HG02571 (cell line): Measurements from ENCODE around the gene FAM3B.
A peak's percentile ranks its signal among the peaks of the same experiment; 100 is the strongest.

Experiments used
- ATAC-seq: cut with Tn5 transposase; IDR thresholded peaks from one replicate; pipeline ENCODE4 v1.9.1; 2021; ENCODE audit warnings: mild to moderate bottlenecking, moderate library complexity; ENCODE audit not compliant: unreplicated experiment

Gene FAM3B

DNA sequence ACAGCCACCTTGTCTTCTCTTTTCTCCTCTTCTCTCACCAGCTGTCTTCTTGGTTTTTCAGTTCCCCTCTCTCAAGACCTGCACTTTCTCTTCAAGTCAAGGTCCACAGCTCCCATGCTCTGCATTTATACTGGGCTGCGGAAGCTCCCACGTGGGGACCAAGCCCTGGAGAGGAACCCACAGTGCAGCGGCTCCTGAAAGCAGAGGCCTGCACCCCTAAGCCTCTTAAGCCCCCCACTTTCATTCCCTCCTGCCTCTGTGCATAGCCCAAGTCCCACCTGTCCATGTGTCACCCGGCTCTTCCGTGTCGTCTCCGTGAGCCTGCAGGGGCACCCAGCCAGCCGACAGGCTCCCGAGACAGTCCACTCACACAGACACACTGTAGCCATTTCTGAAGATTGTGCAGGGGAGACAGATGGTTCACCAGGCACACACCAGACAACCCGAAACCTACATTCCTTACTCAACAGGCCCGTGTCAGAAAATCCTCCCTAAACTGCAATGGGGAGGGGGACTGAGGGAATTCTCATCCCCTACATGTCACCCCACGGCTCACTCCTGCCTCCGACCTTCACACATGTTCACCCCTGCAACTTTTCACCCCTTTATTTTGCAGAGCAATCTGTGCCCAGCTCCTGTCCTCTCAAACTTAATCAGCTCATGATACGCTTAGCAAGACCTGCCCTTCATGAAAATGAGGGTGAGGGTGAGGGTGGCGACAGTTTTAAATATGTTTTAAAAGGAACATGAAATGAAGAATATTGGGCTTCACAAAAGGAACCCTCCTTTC, 51.5 kb downstream of the FAM3B start:
- ATAC-seq = peak; percentile 60

- no peak for ATAC-seq
Observed at GRCh38 chr21:41368735-41369104, 52.1 kb downstream of the FAM3B start.

DNA sequence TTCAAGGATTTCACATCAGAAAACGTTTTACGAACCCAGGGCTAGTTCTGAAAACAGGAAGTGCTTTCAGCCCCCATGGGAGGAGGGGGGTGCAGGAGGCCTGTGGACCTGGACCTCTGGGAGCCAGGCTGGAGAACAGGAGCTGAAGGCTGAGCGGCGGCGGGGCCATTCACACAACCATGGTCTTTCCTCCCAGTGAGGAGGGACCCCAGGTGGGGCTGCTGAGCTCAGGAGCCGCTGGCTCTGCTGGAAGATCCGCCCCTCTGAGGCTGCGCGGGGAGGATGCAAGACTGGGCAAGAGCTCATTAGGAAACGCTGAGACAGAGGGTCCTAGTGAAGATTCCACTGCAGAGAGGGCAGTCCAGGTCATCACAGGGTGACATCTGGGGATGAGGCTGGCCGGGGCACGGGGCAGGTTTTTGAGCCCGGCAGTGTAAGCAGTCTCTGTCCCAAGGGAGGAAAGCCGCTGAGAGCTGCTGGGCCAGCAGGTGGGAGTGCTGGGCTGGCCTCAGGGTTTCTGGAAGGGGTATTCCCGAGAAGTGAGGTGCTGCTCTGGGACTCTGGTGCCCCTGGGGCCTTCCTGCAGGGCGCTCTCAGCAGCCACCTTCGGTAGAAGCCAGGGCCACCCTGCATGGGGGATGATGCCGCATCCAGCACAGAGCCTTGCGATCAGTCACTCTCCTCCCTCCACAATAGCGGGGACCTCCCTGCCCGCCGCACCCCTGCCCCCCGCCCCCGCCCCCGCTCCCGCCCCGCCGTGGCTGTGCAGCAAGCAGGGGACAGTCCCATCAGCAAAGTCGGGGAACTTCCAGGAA, 52.7 kb downstream of the FAM3B start:
- peak; percentile 38 for ATAC-seq

GRCh38 chr21:41369920-41370839, 53.6 kb downstream of the FAM3B start:
- no peak for ATAC-seq

- no peak for ATAC-seq
Observed at GRCh38 chr21:41370840-41371684, 54.5 kb downstream of the FAM3B start.

GRCh38 chr21:41371685-41372030, 55.1 kb downstream of the FAM3B start:
- no peak for ATAC-seq

DNA sequence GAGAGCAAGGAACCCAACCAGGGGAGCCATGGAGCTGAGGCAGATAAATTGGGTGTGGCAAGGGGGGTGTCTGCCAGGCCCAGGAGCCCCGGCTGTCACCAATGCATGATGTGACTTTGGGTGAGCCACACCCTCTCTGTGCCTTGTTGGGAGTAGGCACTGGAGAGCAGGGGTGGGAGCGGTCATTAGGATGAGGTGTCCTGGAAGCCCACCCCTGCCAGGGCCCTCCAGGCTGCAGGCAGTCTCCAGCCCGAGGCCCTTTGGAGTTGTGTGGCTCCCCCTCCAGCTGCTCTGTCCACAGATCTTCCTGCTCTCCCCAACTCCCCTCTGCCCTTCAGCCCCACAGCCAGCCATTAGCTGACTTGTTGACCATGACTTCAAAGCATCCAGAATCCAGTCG, 56.7 kb downstream of the FAM3B start:
- no peak for ATAC-seq

DNA sequence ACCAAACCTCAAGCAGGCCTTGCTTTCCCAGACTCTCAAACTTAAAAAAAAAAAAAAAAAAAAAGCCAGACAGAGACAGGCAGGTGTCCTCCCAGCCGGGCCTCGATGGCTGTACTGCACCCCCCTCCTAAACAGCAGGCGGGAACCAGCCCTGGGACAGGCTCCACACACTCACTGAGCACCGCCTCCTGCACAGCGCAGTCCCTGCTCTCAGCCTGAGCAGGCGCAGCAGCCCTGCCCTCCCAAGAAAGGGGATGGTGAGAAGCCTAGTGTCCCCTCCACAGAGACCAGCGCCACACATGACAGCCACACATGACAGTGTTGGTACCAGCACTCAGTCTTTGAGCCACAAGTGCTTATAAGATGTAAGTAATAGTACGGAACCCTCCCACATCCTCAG, 57.2 kb downstream of the FAM3B start:
- ATAC-seq = no peak

DNA sequence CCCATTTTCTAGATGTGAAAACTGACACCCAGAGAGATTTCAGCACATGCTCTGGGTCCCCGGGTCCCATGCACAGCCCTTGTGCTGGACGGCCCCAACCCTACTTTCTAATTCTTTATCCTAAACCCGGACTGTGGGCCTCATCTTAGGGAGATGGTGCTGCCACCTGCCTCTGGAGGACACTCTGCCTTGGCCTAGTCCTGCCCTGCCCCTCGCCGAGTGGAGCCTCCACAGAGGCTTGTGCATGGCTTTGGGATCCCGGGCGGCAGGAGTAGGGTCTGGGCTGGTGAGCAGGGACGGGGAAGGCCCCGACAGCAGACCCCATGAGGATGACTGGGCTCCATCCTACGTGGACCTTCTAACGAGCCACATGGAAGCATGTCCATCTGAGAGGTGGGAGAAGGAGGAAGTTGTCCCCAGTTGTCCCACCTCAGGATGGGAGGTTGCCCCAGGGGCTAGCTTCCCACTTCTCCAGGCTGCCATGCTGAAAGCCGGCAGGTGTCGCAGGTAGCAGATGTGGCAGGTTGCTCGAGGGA, 57.6 kb downstream of the FAM3B start:
- ATAC-seq = no peak

- no peak for ATAC-seq
Observed at GRCh38 chr21:41374867-41375533, 58.4 kb downstream of the FAM3B start.

DNA sequence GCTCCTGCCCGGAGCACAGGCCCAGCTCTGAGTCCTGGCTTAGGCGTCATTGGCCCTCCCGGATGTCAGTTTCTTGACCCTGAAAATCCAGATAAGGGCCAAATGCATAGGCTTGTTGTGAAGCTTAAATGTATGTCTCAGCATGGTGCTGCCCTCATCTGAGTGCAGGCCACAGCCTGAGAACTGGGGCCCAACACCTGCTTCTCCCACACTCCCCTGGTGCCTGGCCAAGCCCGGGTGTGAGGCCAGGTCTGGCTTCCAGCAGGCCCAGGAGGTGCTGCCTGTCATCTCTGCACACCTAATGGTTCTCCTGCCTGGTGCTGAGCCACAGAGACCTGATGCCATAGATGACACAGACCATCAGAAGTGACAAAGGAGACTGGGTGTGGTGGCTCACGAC, 59.3 kb downstream of the FAM3B start:
- no peak for ATAC-seq

DNA sequence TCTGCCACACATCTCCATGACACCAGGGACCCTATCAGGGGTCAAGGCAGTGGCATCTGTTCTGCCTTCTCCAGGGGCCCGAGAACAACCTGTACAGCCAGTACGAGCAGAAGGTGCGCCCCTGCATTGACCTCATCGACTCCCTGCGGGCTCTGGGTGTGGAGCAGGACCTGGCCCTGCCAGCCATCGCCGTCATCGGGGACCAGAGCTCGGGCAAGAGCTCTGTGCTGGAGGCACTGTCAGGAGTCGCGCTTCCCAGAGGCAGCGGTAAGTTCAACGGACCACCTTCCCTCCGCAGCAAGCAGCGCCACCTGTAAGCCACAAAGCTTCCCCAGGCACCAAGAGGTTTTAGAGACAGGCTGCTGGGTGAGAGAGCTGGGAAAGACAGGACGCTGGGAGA, 61.1 kb downstream of the FAM3B start:
- ATAC-seq = no peak

GRCh38 chr21:41378849-41379248, 62.2 kb downstream of the FAM3B start:
- no peak for ATAC-seq

GRCh38 chr21:41379901-41380300, 63.3 kb downstream of the FAM3B start:
- ATAC-seq = no peak

DNA sequence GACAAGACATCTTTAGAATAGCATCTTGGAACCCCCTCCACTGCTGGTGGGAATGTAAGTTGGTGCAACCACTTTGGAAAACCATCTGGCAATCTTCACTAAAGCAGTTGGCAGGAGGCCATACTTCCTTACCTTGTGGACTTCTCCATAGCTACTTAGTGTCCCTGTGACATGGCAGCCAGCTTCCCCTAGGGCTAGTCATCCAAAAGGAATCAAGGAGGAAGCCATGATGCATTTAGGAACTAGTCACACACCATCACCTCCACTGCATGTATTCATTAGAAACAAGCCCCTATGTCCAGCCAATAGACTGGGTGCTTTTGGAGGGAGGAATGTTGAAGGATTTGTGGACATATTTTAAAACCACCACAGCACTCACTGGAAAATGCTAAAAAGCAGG, 65.1 kb downstream of the FAM3B start:
- ATAC-seq = no peak

- no peak for ATAC-seq
Observed at GRCh38 chr21:41387042-41387819, 70.6 kb downstream of the FAM3B start.

- ATAC-seq = no peak
Observed at GRCh38 chr21:41387824-41388223, 71.2 kb downstream of the FAM3B start.

DNA sequence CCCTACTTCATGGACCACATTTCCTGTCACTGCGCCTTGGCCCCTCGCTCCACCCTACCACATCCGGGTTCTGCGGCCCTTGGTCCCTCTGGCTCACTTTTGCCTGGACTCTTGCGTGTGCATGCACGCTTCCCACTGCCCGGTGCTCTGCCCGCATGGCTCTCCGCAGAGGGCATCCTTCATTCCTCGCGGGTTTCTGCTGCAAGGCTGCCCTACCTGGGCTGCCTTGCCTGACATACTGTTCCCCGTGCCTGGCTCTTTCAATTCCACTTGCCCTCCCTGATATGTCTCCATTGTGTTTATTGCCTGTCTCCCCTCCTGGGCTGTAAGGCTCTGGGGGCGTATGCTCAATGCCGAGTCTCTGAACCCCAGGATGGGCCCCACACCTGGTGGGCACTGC, 71.7 kb downstream of the FAM3B start:
- ATAC-seq = no peak
